ENCODE results near the gene MEIS2. TPM values are rescaled to one million over a fixed set of nuclear protein-coding genes. Genes with fewer than 3 reads are reported as not detected.

The MEIS2 gene
- total RNA-seq, 4 donors from 2014 or later, result 14.8 to 28.4 (median 20.4) TPM

GRCh38 chr15:36898536-36899126 is 201.7 kb downstream of the MEIS2 start:
- intact Hi-C loops (cut with DNase I), result no loop called here
- H3K9me3 ChIP-seq, result no peaks in the 10 kb centered on the region
- H3K4me1 ChIP-seq, result no peaks in the 10 kb centered on the region
- DNase-seq, result no peak
- WGBS, 2 donors, result 50 to 62% methylated on average over 4 of the region's 4 CpGs
- H3K36me3 ChIP-seq, result peaks cover 0 to 4% of the 10 kb centered on the region in 2 donors
- no peak overlapping the region for H3K27ac ChIP-seq
- no peaks in the 10 kb centered on the region for H3K27me3 ChIP-seq
- TF ChIP-seq POLR2A (IDR thresholded peaks at IDR 0.05), result no peak
- no peak for TF ChIP-seq CTCF (IDR thresholded peaks at IDR 0.05)
- no peak overlapping the region for H3K4me3 ChIP-seq (replicated peaks in 1 of 3)

- H3K4me1 ChIP-seq, result no peaks in the 10 kb centered on the region
Observed at GRCh38 chr15:36897834-36898233, 202.5 kb downstream of the MEIS2 start.

GRCh38 chr15:36896949-36897348 is 203.4 kb downstream of the MEIS2 start:
- DNase-seq, result no peak
- Histone ChIP-seq H3K4me1 (no peaks in the 10 kb centered on the region), H3K27me3 (no peaks in the 10 kb centered on the region), H3K27ac (no peak overlapping the region), H3K9me3 (no peaks in the 10 kb centered on the region), H3K36me3 (peaks cover 0 to 4% of the 10 kb centered on the region in 2 donors), H3K4me3 (replicated peaks in 1 of 3) (no peak overlapping the region)
- TF ChIP-seq POLR2A (IDR thresholded peaks at IDR 0.05), result no peak
- no peak for TF ChIP-seq CTCF (IDR thresholded peaks at IDR 0.05)
- 76 to 78% methylated on average over 3 of the region's 3 CpGs for WGBS, 2 donors
- intact Hi-C loops (cut with DNase I), result no loop called here

More at GRCh38 chr15:36897834-36898233, 202.5 kb downstream of the MEIS2 start:
- DNase-seq, result no peak
- Histone ChIP-seq H3K36me3 (peaks cover 0 to 4% of the 10 kb centered on the region in 2 donors), H3K9me3 (no peaks in the 10 kb centered on the region), H3K27ac (no peak overlapping the region), H3K4me3 (replicated peaks in 1 of 3) (no peak overlapping the region), H3K27me3 (no peaks in the 10 kb centered on the region)
- intact Hi-C loops (cut with DNase I), result no loop called here
- WGBS, 2 donors, result 67 to 79% methylated on average over 3 of the region's 3 CpGs
- TF ChIP-seq CTCF (IDR thresholded peaks at IDR 0.05) (no peak), POLR2A (IDR thresholded peaks at IDR 0.05) (no peak)

GRCh38 chr15:36894075-36894474 is 206.3 kb downstream of the MEIS2 start:
- 93 to 94% methylated on average over 4 of the region's 4 CpGs for WGBS, 2 donors
- Histone ChIP-seq H3K4me3 (replicated peaks in 1 of 3) (no peak overlapping the region), H3K9me3 (no peaks in the 10 kb centered on the region), H3K27me3 (no peaks in the 10 kb centered on the region), H3K36me3 (peaks cover 0 to 4% of the 10 kb centered on the region in 2 donors), H3K4me1 (no peaks in the 10 kb centered on the region), H3K27ac (no peak overlapping the region)
- intact Hi-C loops (cut with DNase I), result no loop called here
- no peak for DNase-seq
- no peak for TF ChIP-seq CTCF (IDR thresholded peaks at IDR 0.05)
- no peak for TF ChIP-seq POLR2A (IDR thresholded peaks at IDR 0.05)

- DNase-seq, result no peak
- H3K36me3 ChIP-seq, result peaks cover 0 to 4% of the 10 kb centered on the region in 2 donors
- no peaks in the 10 kb centered on the region for H3K4me1 ChIP-seq
- H3K9me3 ChIP-seq, result no peaks in the 10 kb centered on the region
- intact Hi-C loops (cut with DNase I), result no loop called here
- 91 to 97% methylated on average over 1 of the region's 1 CpG for WGBS, 2 donors
- peaks cover 2% of the 10 kb centered on the region for H3K27me3 ChIP-seq
- TF ChIP-seq CTCF (IDR thresholded peaks at IDR 0.05) (no peak), POLR2A (IDR thresholded peaks at IDR 0.05) (no peak)
- H3K27ac ChIP-seq, result no peak overlapping the region
- H3K4me3 ChIP-seq (replicated peaks in 1 of 3), result no peak overlapping the region
Observed at GRCh38 chr15:36893276-36893675, 207.1 kb downstream of the MEIS2 start.

All from thyroid gland (tissue), 4 donors.